Lower lobe of right lung (tissue), 2 donors: Measurements from ENCODE around the gene SPP1. TPM values are rescaled to one million over a fixed set of nuclear protein-coding genes. Genes with fewer than 3 reads are reported as not detected.
A peak's percentile ranks its signal among the peaks of the same experiment; 100 is the strongest.

Experiments
- ATAC-seq, 2 donors: fragments of 200-7000 bp; cut with Tn5 transposase; one replicate each; pipeline ENCODE4 v1.9.1; 2020 to 2022; ENCODE audit warnings: mild to moderate bottlenecking in 2 of 2, moderate library complexity in 2 of 2
- DNase-seq: peaks from one replicate; pipeline ENCODE4 v3.0.0-alpha.2; 2020
- H3K27ac ChIP-seq: fragments of 200-600 bp; one replicate; pipeline ENCODE4 v1.8.0; 2022
- H3K27me3 ChIP-seq: fragments of 200-600 bp; one replicate; pipeline ENCODE4 v1.8.0; 2022; ENCODE audit warnings: low read depth
- H3K36me3 ChIP-seq: fragments of 200-600 bp; one replicate; pipeline ENCODE4 v1.8.0; 2022; ENCODE audit warnings: mild to moderate bottlenecking
- H3K4me1 ChIP-seq: fragments of 200-600 bp; one replicate; pipeline ENCODE4 v1.8.0; 2022
- H3K4me3 ChIP-seq: fragments of 200-600 bp; one replicate; pipeline ENCODE4 v1.8.0; 2022; ENCODE audit warnings: mild to moderate bottlenecking
- H3K9me3 ChIP-seq: fragments of 200-600 bp; one replicate; pipeline ENCODE4 v1.8.0; 2022
- CTCF ChIP-seq: fragments of 200-600 bp; IDR thresholded peaks from one replicate; pipeline ENCODE4 v1.8.0; 2022; ENCODE audit warnings: antibody characterized with exemption, mild to moderate bottlenecking
- intact Hi-C: fragments of 100-400 bp; cut with DNase I; formaldehyde crosslinking; loops from one replicate; pipeline ENCODE4 v1.11.0; 2022
- total RNA-seq: library from RNA; stranded (reverse); fragmentation: NEBNext Ultra II Directional; extraction: Animal tissue kit (Norgen Biotek cat#: 25700); gene quantifications from one replicate; pipeline ENCODE4 v1.2.1, GENCODE V29; 2021
- donor health status: DM: no; HTN: yes; CAD: no; lungs with severe emphysema.

SPP1 gene
- total RNA-seq, 1 donor from 2014 or later, result 8.0 TPM

DNA sequence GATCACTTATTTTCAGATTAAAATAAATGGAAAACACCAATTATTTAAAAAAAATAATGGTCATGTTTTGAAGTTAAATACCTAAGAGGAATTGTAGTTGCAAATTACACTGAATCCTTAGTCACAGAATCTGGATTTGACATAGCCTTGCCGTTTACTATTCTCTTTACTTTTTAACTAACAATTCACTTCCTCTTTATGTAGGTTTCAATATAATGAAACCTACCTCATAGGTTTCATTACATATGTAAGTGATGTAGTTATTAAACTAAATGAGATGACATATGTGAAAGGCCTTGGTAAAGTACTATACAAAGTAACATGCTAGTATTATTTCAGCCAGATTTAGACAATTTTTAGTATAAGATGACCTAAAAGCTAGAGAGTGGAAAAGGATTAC is 6.5 kb downstream of the SPP1 start:
- ATAC-seq (no peak), DNase-seq (no peak)
- Histone ChIP-seq H3K4me3 (no peak overlapping the region), H3K36me3 (no peaks in the 10 kb centered on the region), H3K4me1 (no peaks in the 10 kb centered on the region), H3K27me3 (peaks cover under 1% of the 10 kb centered on the region), H3K9me3 (no peaks in the 10 kb centered on the region), H3K27ac (no peak overlapping the region)
- intact Hi-C loops, result no loop called here
- TF ChIP-seq CTCF, result no peak

GRCh38 chr4:87982446-87983010 is 7.0 kb downstream of the SPP1 start:
- H3K27ac ChIP-seq, result no peak overlapping the region
- no peak overlapping the region for H3K4me3 ChIP-seq
- H3K9me3 ChIP-seq, result no peaks in the 10 kb centered on the region
- intact Hi-C loops, result no loop called here
- DNase-seq (no peak), ATAC-seq (no peak)
- H3K36me3 ChIP-seq, result no peaks in the 10 kb centered on the region
- no peak for TF ChIP-seq CTCF
- no peaks in the 10 kb centered on the region for H3K4me1 ChIP-seq
- no peaks in the 10 kb centered on the region for H3K27me3 ChIP-seq

- H3K27ac ChIP-seq, result no peak overlapping the region
- no peaks in the 10 kb centered on the region for H3K36me3 ChIP-seq
- TF ChIP-seq CTCF, result no peak
- no peaks in the 10 kb centered on the region for H3K9me3 ChIP-seq
- no peak for DNase-seq
- H3K27me3 ChIP-seq, result no peaks in the 10 kb centered on the region
- no peak overlapping the region for H3K4me3 ChIP-seq
- no peak for ATAC-seq
- intact Hi-C loops, result no loop called here
- no peaks in the 10 kb centered on the region for H3K4me1 ChIP-seq
These were observed 8.5 kb downstream of the SPP1 start for GRCh38 chr4:87983996-87984395.

DNA sequence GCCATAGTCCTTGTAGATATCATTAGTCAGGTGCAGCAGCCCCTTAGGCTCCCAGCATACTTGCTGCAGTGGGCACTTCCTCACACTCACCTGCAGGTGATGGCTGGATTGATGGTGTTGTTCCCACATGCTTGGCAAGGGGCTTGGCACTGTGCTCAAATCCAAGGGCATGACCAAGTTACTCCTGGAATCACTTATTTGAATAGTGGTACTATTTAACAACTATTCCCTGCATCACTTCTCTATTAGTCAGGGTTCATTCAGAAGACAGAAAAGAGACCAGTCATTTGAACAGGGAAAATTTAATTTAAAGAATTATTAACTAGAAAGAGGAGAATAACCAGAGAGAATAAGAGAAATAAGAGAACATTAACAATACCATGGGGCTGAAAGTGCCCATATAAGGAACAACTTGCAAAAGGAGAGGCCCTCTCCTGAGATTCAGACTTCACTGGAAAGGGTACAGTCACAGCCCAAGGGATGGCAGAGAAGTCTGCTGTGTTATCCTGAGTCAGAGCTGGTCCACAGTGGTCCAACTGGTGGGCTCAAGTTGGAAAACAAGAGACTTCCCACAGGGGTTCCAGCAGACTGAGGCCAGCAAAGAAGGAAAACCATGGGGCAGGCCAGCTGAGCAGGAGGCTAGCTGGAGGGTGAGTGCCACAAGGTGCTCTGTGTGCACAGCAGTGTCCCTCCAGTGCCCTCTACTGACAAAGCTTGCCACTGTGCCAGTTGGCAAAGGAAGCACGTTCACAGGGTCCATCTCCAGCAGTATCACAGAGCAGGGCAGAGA is 9.8 kb downstream of the SPP1 start:
- TF ChIP-seq CTCF, result peak; percentile 54
- Histone ChIP-seq H3K4me3 (no peak overlapping the region), H3K27me3 (no peaks in the 10 kb centered on the region), H3K36me3 (no peaks in the 10 kb centered on the region), H3K9me3 (no peaks in the 10 kb centered on the region), H3K27ac (no peak overlapping the region), H3K4me1 (no peaks in the 10 kb centered on the region)
- intact Hi-C loops, result no loop called here
- DNase-seq (peak; percentile 57), ATAC-seq (peak; percentile 81 to 88)

- Histone ChIP-seq H3K36me3 (no peaks in the 10 kb centered on the region), H3K4me3 (no peak overlapping the region), H3K4me1 (no peaks in the 10 kb centered on the region), H3K27ac (no peak overlapping the region), H3K9me3 (no peaks in the 10 kb centered on the region), H3K27me3 (no peaks in the 10 kb centered on the region)
- DNase-seq, result no peak
- intact Hi-C loops, result no loop called here
- peak; percentile 4 for TF ChIP-seq CTCF
- no peak for ATAC-seq
These were observed 10.3 kb downstream of the SPP1 start for GRCh38 chr4:87985887-87986200.
